Mononuclear cell (primary cell): Measurements from ENCODE around the gene LRRC42. TPM values are rescaled to one million over a fixed set of nuclear protein-coding genes. Genes with fewer than 3 reads are reported as not detected.

Source experiments
- total RNA-seq: library from RNA; depleted of rRNA; stranded (reverse); fragments of >200 nt; gene quantifications from one replicate; pipeline ENCODE4 v1.2.3, GENCODE V29; 2012

Gene LRRC42
- total RNA-seq, 1 donor = 7.1 TPM

Other genes with a start within 250 kb of the LRRC42 start
- gene GLIS1, start 207.2 kb upstream of the LRRC42 start, total RNA-seq = not detected
- gene NDC1, start 108.1 kb upstream of the LRRC42 start, total RNA-seq = 6.6 TPM
- 11.4 TPM for gene YIPF1, start 56.6 kb upstream of the LRRC42 start, total RNA-seq
- gene DIO1, start 52.2 kb upstream of the LRRC42 start, total RNA-seq = 0.21 TPM
- 16.3 TPM for gene IFT25, start 651 bp upstream of the LRRC42 start, total RNA-seq
- gene LDLRAD1, start 71.8 kb downstream of the LRRC42 start, total RNA-seq = not detected
- gene TMEM59, start 106.9 kb downstream of the LRRC42 start, total RNA-seq = 186 TPM
- gene TCEANC2, start 107.3 kb downstream of the LRRC42 start, total RNA-seq = 1.0 TPM
- 0.10 TPM for gene CDCP2, start 206.7 kb downstream of the LRRC42 start, total RNA-seq